ENCODE results near the gene ADCY2. TPM values are rescaled to one million over a fixed set of nuclear protein-coding genes. Genes with fewer than 3 reads are reported as not detected.

ADCY2 gene
- total and polyA plus RNA-seq, 2 experiments from 2014 or later: 23.8 to 74.9 TPM

- TF ChIP-seq, protein P1, sequence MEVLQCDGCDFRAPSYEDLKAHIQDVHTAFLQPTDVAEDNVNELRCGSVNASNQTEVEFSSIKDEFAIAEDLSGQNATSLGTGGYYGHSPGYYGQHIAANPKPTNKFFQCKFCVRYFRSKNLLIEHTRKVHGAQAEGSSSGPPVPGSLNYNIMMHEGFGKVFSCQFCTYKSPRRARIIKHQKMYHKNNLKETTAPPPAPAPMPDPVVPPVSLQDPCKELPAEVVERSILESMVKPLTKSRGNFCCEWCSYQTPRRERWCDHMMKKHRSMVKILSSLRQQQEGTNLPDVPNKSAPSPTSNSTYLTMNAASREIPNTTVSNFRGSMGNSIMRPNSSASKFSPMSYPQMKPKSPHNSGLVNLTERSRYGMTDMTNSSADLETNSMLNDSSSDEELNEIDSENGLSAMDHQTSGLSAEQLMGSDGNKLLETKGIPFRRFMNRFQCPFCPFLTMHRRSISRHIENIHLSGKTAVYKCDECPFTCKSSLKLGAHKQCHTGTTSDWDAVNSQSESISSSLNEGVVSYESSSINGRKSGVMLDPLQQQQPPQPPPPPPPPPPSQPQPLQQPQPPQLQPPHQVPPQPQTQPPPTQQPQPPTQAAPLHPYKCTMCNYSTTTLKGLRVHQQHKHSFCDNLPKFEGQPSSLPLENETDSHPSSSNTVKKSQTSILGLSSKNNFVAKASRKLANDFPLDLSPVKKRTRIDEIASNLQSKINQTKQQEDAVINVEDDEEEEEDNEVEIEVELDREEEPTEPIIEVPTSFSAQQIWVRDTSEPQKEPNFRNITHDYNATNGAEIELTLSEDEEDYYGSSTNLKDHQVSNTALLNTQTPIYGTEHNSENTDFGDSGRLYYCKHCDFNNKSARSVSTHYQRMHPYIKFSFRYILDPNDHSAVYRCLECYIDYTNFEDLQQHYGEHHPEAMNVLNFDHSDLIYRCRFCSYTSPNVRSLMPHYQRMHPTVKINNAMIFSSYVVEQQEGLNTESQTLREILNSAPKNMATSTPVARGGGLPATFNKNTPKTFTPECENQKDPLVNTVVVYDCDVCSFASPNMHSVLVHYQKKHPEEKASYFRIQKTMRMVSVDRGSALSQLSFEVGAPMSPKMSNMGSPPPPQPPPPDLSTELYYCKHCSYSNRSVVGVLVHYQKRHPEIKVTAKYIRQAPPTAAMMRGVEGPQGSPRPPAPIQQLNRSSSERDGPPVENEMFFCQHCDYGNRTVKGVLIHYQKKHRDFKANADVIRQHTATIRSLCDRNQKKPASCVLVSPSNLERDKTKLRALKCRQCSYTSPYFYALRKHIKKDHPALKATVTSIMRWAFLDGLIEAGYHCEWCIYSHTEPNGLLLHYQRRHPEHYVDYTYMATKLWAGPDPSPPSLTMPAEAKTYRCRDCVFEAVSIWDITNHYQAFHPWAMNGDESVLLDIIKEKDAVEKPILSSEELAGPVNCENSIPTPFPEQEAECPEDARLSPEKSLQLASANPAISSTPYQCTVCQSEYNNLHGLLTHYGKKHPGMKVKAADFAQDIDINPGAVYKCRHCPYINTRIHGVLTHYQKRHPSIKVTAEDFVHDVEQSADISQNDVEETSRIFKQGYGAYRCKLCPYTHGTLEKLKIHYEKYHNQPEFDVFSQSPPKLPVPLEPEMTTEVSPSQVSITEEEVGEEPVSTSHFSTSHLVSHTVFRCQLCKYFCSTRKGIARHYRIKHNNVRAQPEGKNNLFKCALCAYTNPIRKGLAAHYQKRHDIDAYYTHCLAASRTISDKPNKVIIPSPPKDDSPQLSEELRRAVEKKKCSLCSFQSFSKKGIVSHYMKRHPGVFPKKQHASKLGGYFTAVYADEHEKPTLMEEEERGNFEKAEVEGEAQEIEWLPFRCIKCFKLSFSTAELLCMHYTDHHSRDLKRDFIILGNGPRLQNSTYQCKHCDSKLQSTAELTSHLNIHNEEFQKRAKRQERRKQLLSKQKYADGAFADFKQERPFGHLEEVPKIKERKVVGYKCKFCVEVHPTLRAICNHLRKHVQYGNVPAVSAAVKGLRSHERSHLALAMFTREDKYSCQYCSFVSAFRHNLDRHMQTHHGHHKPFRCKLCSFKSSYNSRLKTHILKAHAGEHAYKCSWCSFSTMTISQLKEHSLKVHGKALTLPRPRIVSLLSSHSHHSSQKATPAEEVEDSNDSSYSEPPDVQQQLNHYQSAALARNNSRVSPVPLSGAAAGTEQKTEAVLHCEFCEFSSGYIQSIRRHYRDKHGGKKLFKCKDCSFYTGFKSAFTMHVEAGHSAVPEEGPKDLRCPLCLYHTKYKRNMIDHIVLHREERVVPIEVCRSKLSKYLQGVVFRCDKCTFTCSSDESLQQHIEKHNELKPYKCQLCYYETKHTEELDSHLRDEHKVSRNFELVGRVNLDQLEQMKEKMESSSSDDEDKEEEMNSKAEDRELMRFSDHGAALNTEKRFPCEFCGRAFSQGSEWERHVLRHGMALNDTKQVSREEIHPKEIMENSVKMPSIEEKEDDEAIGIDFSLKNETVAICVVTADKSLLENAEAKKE (CRISPR knock-in tag; IDR thresholded peaks at IDR 0.05): no peak
- TF ChIP-seq EZH2phosphoT487 (IDR thresholded peaks at IDR 0.05; ENCODE audit: unreplicated experiment) (no peak), ZNF114 (CRISPR knock-in tag; IDR thresholded peaks at IDR 0.05) (no peak), ZNF331 (CRISPR knock-in tag; IDR thresholded peaks at IDR 0.05; ENCODE audit: low read depth) (no peak), EZH2 (IDR thresholded peaks at IDR 0.05; ENCODE audit: low read depth, unreplicated experiment) (no peak), NANOG (IDR thresholded peaks at IDR 0.05; ENCODE audit: borderline replicate concordance) (no peak), JUNB (IDR thresholded peaks at IDR 0.05; ENCODE audit: unreplicated experiment) (no peak), ETS1 (IDR thresholded peaks at IDR 0.05) (no peak), POLR2AphosphoS5 (IDR thresholded peaks at IDR 0.05; ENCODE audit: low read depth) (no peak)
Measured at GRCh38 chr5:7501061-7501460, 105.1 kb downstream of the ADCY2 start (continued).

GRCh38 chr5:7503564-7503963 is 107.6 kb downstream of the ADCY2 start:
- peaks cover 44% of the 10 kb centered on the region for H3K4me1 Mint-ChIP-seq
- TF ChIP-seq, protein P1 (CRISPR knock-in tag; IDR thresholded peaks at IDR 0.05): no peak
- TF ChIP-seq STAT1 (IDR thresholded peaks at IDR 0.05; ENCODE audit: unreplicated experiment) (no peak), ZNF114 (CRISPR knock-in tag; IDR thresholded peaks at IDR 0.05) (no peak)
- H3K9me3 Mint-ChIP-seq: no peaks in the 10 kb centered on the region; the same call in 2 of the 3 replicates

More at GRCh38 chr5:7503564-7503963, 107.6 kb downstream of the ADCY2 start:
- Histone ChIP-seq H3K27me3 (ENCODE audit: insufficient read depth) (no peaks in the 10 kb centered on the region), H3K9me2 (ENCODE audit: insufficient read depth) (no peaks in the 10 kb centered on the region), H4K20me1 (replicated peaks; ENCODE audit: insufficient read depth) (peaks cover 5% of the 10 kb centered on the region; the same call in 1 of the 2 replicates), H3K36me3 (ENCODE audit: insufficient read depth) (no peaks in the 10 kb centered on the region; the same call in 1 of the 2 replicates), H3K4me3 (no peak overlapping the region), H3K4me2 (no peak overlapping the region), H3F3A (replicated peaks; ENCODE audit: low read depth) (no peaks in the 10 kb centered on the region), H3K79me2 (replicated peaks; ENCODE audit: insufficient read depth) (peaks cover 71% of the 10 kb centered on the region), H3K27ac (ENCODE audit: low read depth) (0 out of 2 replicates have a peak overlapping the region, but pooled peaks have one; percentile 45), H2AFZ (no peak overlapping the region), H3K4me1 (ENCODE audit: insufficient read depth) (peaks cover 43% of the 10 kb centered on the region)
- Mint-ChIP-seq H3K27ac (no peak overlapping the region), H3K27me3 (ENCODE audit: insufficient read depth, low read depth, poor library complexity) (peaks cover 5% of the 10 kb centered on the region), H3K36me3 (ENCODE audit: low read depth) (peaks cover 10% of the 10 kb centered on the region; the same call in 2 of the 3 replicates), H3K4me3 (no peak overlapping the region)
- DNase-seq (ENCODE audit: low spot score) (no peak), ATAC-seq (no peak)

Data from GM23338 (cell line).